ENCODE data around the gene DDX39B. TPM values are rescaled to one million over a fixed set of nuclear protein-coding genes. Genes with fewer than 3 reads are reported as not detected.

DDX39B gene
- total RNA-seq, 1 donor from 2014 or later = 134 TPM

- H3K4me1 ChIP-seq = peaks cover 0 to 7% of the 10 kb centered on the region in 2 donors
- no peaks in the 10 kb centered on the region for H3K9me3 ChIP-seq
- H3K27ac ChIP-seq = no peak overlapping the region
- DNase-seq (ENCODE audit: low spot score in 2 of 2) = no peak
- H3K27me3 ChIP-seq = no peaks in the 10 kb centered on the region
- intact Hi-C loops (cut with DNase I) = no loop called here
- TF ChIP-seq CTCF (IDR thresholded peaks at IDR 0.05) = no peak
- H3K4me3 ChIP-seq = no peak overlapping the region
- H3K36me3 ChIP-seq = no peaks in the 10 kb centered on the region
Observed at GRCh38 chr6:31576897-31577578, 35.2 kb upstream of the DDX39B start.

DNA sequence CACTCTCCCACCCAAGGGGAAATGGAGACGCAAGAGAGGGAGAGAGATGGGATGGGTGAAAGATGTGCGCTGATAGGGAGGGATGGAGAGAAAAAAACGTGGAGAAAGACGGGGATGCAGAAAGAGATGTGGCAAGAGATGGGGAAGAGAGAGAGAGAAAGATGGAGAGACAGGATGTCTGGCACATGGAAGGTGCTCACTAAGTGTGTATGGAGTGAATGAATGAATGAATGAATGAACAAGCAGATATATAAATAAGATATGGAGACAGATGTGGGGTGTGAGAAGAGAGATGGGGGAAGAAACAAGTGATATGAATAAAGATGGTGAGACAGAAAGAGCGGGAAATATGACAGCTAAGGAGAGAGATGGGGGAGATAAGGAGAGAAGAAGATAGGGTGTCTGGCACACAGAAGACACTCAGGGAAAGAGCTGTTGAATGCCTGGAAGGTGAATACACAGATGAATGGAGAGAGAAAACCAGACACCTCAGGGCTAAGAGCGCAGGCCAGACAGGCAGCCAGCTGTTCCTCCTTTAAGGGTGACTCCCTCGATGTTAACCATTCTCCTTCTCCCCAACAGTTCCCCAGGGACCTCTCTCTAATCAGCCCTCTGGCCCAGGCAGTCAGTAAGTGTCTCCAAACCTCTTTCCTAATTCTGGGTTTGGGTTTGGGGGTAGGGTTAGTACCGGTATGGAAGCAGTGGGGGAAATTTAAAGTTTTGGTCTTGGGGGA, 34.3 kb upstream of the DDX39B start:
- no peak for DNase-seq (ENCODE audit: low spot score in 2 of 2)
- no peaks in the 10 kb centered on the region for H3K9me3 ChIP-seq
- intact Hi-C loops (cut with DNase I) = no loop called here
- peak overlapping the region in 1 of 2 donors; percentile 45 for H3K4me3 ChIP-seq
- no peaks in the 10 kb centered on the region for H3K27me3 ChIP-seq
- no peaks in the 10 kb centered on the region for H3K4me1 ChIP-seq
- no peaks in the 10 kb centered on the region for H3K36me3 ChIP-seq
- H3K27ac ChIP-seq = no peak overlapping the region
- TF ChIP-seq CTCF (IDR thresholded peaks at IDR 0.05) = no peak

DNA sequence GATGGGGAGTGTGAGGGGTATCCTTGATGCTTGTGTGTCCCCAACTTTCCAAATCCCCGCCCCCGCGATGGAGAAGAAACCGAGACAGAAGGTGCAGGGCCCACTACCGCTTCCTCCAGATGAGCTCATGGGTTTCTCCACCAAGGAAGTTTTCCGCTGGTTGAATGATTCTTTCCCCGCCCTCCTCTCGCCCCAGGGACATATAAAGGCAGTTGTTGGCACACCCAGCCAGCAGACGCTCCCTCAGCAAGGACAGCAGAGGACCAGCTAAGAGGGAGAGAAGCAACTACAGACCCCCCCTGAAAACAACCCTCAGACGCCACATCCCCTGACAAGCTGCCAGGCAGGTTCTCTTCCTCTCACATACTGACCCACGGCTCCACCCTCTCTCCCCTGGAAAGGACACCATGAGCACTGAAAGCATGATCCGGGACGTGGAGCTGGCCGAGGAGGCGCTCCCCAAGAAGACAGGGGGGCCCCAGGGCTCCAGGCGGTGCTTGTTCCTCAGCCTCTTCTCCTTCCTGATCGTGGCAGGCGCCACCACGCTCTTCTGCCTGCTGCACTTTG, 33.6 kb upstream of the DDX39B start, which contains the start of gene TNF:
TSS of gene TNF (plus strand) at position 231 of the 567 bp plus-strand sequence. CDS start at position 408, 177 bp downstream.
- H3K4me1 ChIP-seq = no peaks in the 10 kb centered on the region
- no peaks in the 10 kb centered on the region for H3K36me3 ChIP-seq
- TF ChIP-seq CTCF (IDR thresholded peaks at IDR 0.05) = no peak
- H3K4me3 ChIP-seq = peak within 1 kb of the TSS; percentile 21 to 45
- intact Hi-C loops (cut with DNase I) = no loop called here
- H3K27ac ChIP-seq = no peak within 1 kb of the TSS
- DNase-seq (ENCODE audit: low spot score in 2 of 2) = peak in 1 of 2 donors; percentile 72
- no peaks in the 10 kb centered on the region for H3K27me3 ChIP-seq
- H3K9me3 ChIP-seq = no peaks in the 10 kb centered on the region

DNA sequence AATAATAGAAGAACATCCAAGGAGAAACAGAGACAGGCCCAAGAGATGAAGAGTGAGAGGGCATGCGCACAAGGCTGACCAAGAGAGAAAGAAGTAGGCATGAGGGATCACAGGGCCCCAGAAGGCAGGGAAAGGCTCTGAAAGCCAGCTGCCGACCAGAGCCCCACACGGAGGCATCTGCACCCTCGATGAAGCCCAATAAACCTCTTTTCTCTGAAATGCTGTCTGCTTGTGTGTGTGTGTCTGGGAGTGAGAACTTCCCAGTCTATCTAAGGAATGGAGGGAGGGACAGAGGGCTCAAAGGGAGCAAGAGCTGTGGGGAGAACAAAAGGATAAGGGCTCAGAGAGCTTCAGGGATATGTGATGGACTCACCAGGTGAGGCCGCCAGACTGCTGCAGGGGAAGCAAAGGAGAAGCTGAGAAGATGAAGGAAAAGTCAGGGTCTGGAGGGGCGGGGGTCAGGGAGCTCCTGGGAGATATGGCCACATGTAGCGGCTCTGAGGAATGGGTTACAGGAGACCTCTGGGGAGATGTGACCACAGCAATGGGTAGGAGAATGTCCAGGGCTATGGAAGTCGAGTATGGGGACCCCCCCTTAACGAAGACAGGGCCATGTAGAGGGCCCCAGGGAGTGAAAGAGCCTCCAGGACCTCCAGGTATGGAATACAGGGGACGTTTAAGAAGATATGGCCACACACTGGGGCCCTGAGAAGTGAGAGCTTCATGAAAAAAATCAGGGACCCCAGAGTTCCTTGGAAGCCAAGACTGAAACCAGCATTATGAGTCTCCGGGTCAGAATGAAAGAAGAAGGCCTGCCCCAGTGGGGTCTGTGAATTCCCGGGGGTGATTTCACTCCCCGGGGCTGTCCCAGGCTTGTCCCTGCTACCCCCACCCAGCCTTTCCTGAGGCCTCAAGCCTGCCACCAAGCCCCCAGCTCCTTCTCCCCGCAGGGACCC, 32.6 kb upstream of the DDX39B start:
- no peak overlapping the region for H3K4me3 ChIP-seq
- no peaks in the 10 kb centered on the region for H3K27me3 ChIP-seq
- DNase-seq (ENCODE audit: low spot score in 2 of 2) = no peak
- intact Hi-C loops (cut with DNase I) = no loop called here
- no peak overlapping the region for H3K27ac ChIP-seq
- H3K36me3 ChIP-seq = no peaks in the 10 kb centered on the region
- no peak for TF ChIP-seq CTCF (IDR thresholded peaks at IDR 0.05)
- H3K4me1 ChIP-seq = no peaks in the 10 kb centered on the region
- no peaks in the 10 kb centered on the region for H3K9me3 ChIP-seq
